ENCODE data around the gene NPB.

The NPB gene

GRCh38 chr17:81902023-81902652 lies at the start of gene NPB:
TSS of gene NPB (plus strand) at chr17:81902238. CDS start at chr17:81902278, 40 bp downstream.
- no peak for TF ChIP-seq CTCF (IDR thresholded peaks at IDR 0.05; ENCODE audit: insufficient read depth, low read depth, low read length, missing control alignments)
- no peak for DNase-seq (ENCODE audit: low read depth)
- H3K4me3 ChIP-seq (ENCODE audit: low read depth, low read length) = no peak within 1 kb of the TSS

GRCh38 chr17:81854974-81855774 lies 46.9 kb upstream of the NPB start:
- no peak for TF ChIP-seq CTCF (IDR thresholded peaks at IDR 0.05; ENCODE audit: insufficient read depth, low read depth, low read length, missing control alignments)
- H3K4me3 ChIP-seq (ENCODE audit: low read depth, low read length) = no peak overlapping the region
- DNase-seq (ENCODE audit: low read depth) = peak; percentile 13

- DNase-seq (ENCODE audit: low read depth) = no peak
- no peak for TF ChIP-seq CTCF (IDR thresholded peaks at IDR 0.05; ENCODE audit: insufficient read depth, low read depth, low read length, missing control alignments)
- peak overlapping the region; percentile 99 for H3K4me3 ChIP-seq (ENCODE audit: low read depth, low read length)
Observed at GRCh38 chr17:81858170-81858966, 43.7 kb upstream of the NPB start.

- no peak for TF ChIP-seq CTCF (IDR thresholded peaks at IDR 0.05; ENCODE audit: insufficient read depth, low read depth, low read length, missing control alignments)
- DNase-seq (ENCODE audit: low read depth) = no peak
- H3K4me3 ChIP-seq (ENCODE audit: low read depth, low read length) = peak overlapping the region; percentile 99
Observed at GRCh38 chr17:81858967-81859905, 42.8 kb upstream of the NPB start.

- H3K4me3 ChIP-seq (ENCODE audit: low read depth, low read length) = peak within 1 kb of the TSS; percentile 99
- peak; percentile 35 for DNase-seq (ENCODE audit: low read depth)
- no peak for TF ChIP-seq CTCF (IDR thresholded peaks at IDR 0.05; ENCODE audit: insufficient read depth, low read depth, low read length, missing control alignments)
Observed at GRCh38 chr17:81859906-81860755, 41.9 kb upstream of the NPB start, which contains the start of gene P4HB. TSS of gene P4HB (minus strand) at chr17:81860535. CDS start at chr17:81860471, 64 bp downstream.
